Fibroblast of pulmonary artery (primary cell): Measurements from ENCODE around the gene ARL13A.

Experiments
- DNase-seq: peaks from one replicate; pipeline ENCODE4 v3.0.0-alpha.2; 2010; ENCODE audit warnings: low read depth
- H3K4me3 ChIP-seq: replicated peaks from 2 replicates; pipeline ENCODE4 v1.5.1; 2011; ENCODE audit warnings: low read depth, mild to moderate bottlenecking, control low read depth, low read length, moderate library complexity
- TF ChIP-seq, protein P1 (sequence below): IDR thresholded peaks from 2 replicates; pipeline ENCODE4 v1.5.1; 2011; ENCODE audit warnings: mild to moderate bottlenecking, control low read depth, low read length, inconsistent platforms; ENCODE audit errors: missing control alignments

ARL13A gene

DNA sequence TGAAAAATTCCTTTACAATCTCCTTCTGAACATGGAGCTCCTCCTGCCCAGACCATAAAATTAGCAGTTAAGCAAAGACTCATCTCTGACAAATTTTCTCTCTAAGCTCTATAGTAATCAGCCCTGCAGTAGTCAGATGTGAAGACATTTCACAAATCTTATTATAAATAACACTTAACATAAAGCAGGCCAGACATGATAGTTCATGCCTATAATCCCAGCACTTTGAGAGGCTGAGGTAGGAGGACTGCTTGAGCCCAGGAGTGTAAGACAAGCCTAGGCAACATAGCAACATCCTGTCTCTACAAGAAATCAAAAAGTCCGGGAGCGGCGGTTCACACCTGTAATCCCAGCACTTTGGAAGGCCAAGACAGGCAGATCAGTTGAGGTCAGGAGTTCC is 52.5 kb downstream of the ARL13A start:
- no peak overlapping the region for H3K4me3 ChIP-seq
- TF ChIP-seq, protein P1, sequence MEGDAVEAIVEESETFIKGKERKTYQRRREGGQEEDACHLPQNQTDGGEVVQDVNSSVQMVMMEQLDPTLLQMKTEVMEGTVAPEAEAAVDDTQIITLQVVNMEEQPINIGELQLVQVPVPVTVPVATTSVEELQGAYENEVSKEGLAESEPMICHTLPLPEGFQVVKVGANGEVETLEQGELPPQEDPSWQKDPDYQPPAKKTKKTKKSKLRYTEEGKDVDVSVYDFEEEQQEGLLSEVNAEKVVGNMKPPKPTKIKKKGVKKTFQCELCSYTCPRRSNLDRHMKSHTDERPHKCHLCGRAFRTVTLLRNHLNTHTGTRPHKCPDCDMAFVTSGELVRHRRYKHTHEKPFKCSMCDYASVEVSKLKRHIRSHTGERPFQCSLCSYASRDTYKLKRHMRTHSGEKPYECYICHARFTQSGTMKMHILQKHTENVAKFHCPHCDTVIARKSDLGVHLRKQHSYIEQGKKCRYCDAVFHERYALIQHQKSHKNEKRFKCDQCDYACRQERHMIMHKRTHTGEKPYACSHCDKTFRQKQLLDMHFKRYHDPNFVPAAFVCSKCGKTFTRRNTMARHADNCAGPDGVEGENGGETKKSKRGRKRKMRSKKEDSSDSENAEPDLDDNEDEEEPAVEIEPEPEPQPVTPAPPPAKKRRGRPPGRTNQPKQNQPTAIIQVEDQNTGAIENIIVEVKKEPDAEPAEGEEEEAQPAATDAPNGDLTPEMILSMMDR: no peak
- no peak for DNase-seq

DNA sequence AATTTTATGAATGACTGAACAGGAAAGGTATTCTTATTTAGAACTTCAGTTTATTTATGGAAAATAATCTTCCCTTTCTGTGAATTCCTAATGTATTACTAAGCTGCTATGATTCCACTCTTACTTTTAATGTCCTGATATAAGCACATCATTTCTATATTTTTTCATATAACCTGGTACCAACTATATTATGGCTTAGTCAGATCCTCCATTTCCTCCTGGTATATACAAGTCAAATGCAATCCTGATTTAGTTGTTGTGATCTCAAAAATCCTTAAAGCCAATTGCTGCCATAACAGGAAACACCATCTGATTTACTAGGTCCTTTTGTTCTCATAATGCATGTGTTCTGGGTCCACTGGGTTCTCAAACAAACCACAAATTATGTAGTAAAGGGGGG is 55.6 kb downstream of the ARL13A start:
- no peak overlapping the region for H3K4me3 ChIP-seq
- DNase-seq: no peak
- TF ChIP-seq, protein P1: no peak

DNA sequence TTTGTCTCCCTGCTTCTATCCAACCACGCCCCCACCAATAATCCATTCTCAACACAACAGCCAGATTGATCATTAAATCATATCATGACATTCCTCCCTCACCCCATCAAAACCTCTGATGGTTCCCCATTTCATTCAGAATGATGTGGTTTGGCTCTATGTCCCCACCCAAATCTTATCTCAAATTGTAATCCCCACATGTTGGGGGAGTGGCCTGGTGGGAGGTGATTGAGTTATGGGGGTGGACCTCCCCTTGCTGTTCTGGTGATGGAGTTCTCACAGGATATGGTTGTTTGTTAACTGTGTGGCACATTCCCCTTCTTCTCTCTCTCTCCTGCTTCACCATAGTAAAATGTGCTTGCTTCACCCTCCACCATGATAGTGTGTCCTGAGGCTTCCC is 59.1 kb downstream of the ARL13A start:
- H3K4me3 ChIP-seq: no peak overlapping the region
- TF ChIP-seq, protein P1: no peak
- no peak for DNase-seq

DNA sequence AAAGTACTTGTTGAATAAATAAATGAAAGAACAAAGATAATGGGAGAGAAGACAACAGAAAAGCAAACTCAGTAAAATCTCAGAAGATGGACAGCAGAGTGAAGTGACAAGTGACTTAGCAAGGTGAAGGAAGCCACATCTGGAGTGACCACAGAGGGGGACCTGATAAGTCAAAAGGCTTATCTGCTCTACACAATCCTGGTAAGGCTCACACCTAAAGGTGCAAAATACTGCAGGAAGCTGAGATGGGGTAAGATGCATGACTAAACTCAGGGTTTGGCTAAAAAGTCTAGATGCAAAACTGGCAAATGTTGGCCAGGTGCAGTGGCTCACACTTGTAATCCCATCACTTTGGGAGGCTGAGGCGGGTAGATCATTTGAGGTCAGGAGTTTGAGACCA is 60.2 kb downstream of the ARL13A start:
- TF ChIP-seq, protein P1: no peak
- DNase-seq: no peak
- H3K4me3 ChIP-seq: no peak overlapping the region

DNA sequence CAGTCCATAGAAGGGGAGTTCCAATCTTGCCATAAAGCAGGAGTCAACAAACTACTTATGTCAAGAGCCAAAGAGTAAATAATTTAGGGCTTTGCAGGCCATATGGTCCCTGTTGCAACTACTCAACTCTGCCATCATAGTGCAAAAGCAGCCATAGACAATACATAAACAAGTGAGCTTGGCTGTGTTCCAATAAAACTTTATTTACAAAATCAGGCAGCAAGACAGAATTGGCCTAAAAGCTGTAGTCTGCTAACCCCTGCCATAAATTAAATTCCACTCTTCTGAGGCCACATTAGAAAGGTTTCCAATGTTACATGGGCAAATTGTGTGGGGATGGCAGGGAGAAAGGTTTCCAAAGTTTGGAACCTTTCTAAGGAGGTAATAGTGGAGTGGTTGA is 67.7 kb downstream of the ARL13A start:
- TF ChIP-seq, protein P1: no peak
- H3K4me3 ChIP-seq: no peak overlapping the region
- no peak for DNase-seq

DNA sequence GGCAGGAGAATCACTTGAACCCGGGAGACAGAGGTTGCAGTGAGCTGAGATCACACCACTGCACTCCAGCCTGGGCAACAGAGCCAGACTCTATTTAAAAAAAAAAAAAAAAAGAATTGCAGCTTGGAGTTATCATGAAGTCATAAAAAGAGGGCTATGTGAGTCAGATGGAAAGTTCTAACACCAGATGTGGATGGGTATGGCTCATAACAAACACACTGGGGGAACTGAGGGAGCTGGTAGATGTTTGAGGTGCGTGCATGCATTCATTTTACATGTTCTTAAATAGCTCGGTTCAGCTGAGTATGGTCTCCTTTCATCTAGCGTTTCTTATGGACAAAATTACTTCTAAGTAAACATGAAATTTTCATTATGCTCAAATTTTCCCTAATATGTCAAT is 70.7 kb downstream of the ARL13A start:
- TF ChIP-seq, protein P1: no peak
- DNase-seq: no peak
- no peak overlapping the region for H3K4me3 ChIP-seq
